ENCODE results near the gene UPF1. TPM values are rescaled to one million over a fixed set of nuclear protein-coding genes. Genes with fewer than 3 reads are reported as not detected.

The UPF1 gene
- total and polyA plus RNA-seq, 11 donors, result 27.5 to 84.4 (median 38.3) TPM

- intact Hi-C loops (cut with DNase I), result loop anchor here in 6 of 10 donors (10.0 kb wide), 5 partner anchors 157 to 397 kb away; partner anchors contain the start of gene CRTC1 (in 3 of the 6)
- TF ChIP-seq CTCF (IDR thresholded peaks at IDR 0.05) (no peak), POLR2A (IDR thresholded peaks at IDR 0.05) (no peak)
Observed at GRCh38 chr19:18841400-18841799, 9.6 kb downstream of the UPF1 start.

GRCh38 chr19:18842166-18842565 is 10.4 kb downstream of the UPF1 start:
- 25 to 52% (median 37%) methylated on average over 7 of the region's 7 CpGs for WGBS, 4 donors
- Histone ChIP-seq H3K36me3 (peaks cover 0 to 24% (median 3%) of the 10 kb centered on the region in 9 donors), H3K27me3 (no peaks in the 10 kb centered on the region), H3K4me1 (peaks cover 17 to 92% (median 70%) of the 10 kb centered on the region in 12 donors), H3K27ac (no peak overlapping the region), H3K4me3 (no peak overlapping the region), H3K9me3 (no peaks in the 10 kb centered on the region)
- DNase-seq, result no peak
- no peak for ATAC-seq
- TF ChIP-seq CTCF (IDR thresholded peaks at IDR 0.05) (no peak), POLR2A (IDR thresholded peaks at IDR 0.05) (no peak)
- intact Hi-C loops (cut with DNase I), result loop anchor here in 6 of 10 donors (10.0 kb wide), 5 partner anchors 157 to 397 kb away; partner anchors contain the start of gene CRTC1 (in 3 of the 6)

More at GRCh38 chr19:18841400-18841799, 9.6 kb downstream of the UPF1 start:
- Histone ChIP-seq H3K4me1 (peaks cover 12 to 87% (median 65%) of the 10 kb centered on the region in 12 donors), H3K27me3 (no peaks in the 10 kb centered on the region), H3K27ac (no peak overlapping the region), H3K36me3 (peaks cover 0 to 26% (median 3%) of the 10 kb centered on the region in 9 donors), H3K9me3 (no peaks in the 10 kb centered on the region), H3K4me3 (no peak overlapping the region)
- DNase-seq, result peak in 1 of 5 donors; percentile 52
- no peak for ATAC-seq
- 64 to 68% (median 67%) methylated on average over 14 to 15 of the region's 15 CpGs for WGBS, 4 donors

DNA sequence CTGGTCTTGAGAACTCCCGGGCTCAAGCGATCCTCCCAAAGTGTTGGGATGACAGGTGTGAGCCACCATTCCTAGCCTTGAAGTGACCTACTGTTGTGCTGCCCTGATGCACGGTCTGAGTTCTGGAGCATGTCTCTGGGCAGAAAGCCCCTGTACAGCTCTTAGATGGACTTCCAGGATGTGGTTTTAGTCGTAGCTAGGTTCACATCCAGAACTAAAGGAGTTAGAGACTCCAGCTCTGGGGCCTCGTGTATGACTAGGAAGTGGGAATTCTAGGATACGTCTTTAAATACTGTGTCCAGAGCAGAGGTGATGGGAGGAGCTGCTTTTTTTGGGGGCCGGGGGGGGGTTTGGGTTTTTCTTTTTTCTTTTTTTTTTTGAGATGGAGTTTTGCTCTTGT is 12.2 kb downstream of the UPF1 start:
- no peak for DNase-seq
- ATAC-seq, result no peak
- H3K27me3 ChIP-seq, result no peaks in the 10 kb centered on the region
- peaks cover 26 to 95% (median 77%) of the 10 kb centered on the region in 12 donors for H3K4me1 ChIP-seq
- TF ChIP-seq CTCF (IDR thresholded peaks at IDR 0.05) (no peak), POLR2A (IDR thresholded peaks at IDR 0.05) (no peak)
- 70 to 85% (median 82%) methylated on average over 7 of the region's 7 CpGs for WGBS, 4 donors
- no peaks in the 10 kb centered on the region for H3K9me3 ChIP-seq
- H3K4me3 ChIP-seq, result no peak overlapping the region
- H3K36me3 ChIP-seq, result peaks cover 0 to 13% (median 0%) of the 10 kb centered on the region in 9 donors
- intact Hi-C loops (cut with DNase I), result loop anchor here in 6 of 10 donors (10.0 kb wide), 5 partner anchors 159 to 399 kb away; partner anchors contain the start of gene CRTC1 (in 3 of the 6)
- H3K27ac ChIP-seq, result no peak overlapping the region

DNA sequence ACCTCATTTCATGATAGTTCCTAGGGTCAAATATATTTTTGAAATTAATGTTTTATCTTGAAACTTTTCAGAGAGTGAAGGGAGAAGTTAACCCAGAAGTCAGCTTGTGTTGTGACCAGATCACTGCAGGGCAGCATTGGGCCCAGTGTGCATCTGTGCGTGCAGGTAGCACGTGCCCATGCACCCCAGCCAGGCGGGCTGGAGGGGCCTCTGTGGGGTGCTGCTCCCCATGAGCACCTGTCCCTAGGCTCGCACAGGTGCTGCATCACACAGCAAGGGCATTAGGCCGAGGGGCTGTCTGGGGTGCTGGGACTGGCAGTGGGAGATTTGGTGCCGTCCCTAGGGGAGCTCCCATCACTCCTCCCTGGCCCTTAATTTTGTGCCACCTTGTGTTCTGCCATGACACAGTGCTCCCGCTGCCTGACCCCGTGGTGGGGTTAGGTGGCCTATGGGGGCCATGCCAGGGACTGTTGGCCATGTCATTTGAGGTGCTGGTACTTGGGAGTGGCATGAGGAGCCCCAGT is 13.1 kb downstream of the UPF1 start:
- intact Hi-C loops (cut with DNase I), result loop anchor here (5.0 to 10.0 kb wide), 10 partner anchors 160 to 400 kb away; partner anchors contain the start of genes CRTC1 (in 3 of the 10) and REX1BD (in 1 of the 10)
- Histone ChIP-seq H3K9me3 (no peaks in the 10 kb centered on the region), H3K4me1 (peaks cover 34 to 95% (median 77%) of the 10 kb centered on the region in 12 donors), H3K27me3 (no peaks in the 10 kb centered on the region), H3K4me3 (no peak overlapping the region), H3K27ac (no peak overlapping the region), H3K36me3 (peaks cover 0 to 9% (median 0%) of the 10 kb centered on the region in 9 donors)
- no peak for ATAC-seq
- 93 to 96% (median 94%) methylated on average over 7 to 8 of the region's 8 CpGs for WGBS, 4 donors
- TF ChIP-seq CTCF (IDR thresholded peaks at IDR 0.05) (no peak), POLR2A (IDR thresholded peaks at IDR 0.05) (no peak)
- DNase-seq, result peak in 1 of 5 donors; percentile 25

Data from heart left ventricle (tissue), 16 donors.